HG03280 (cell line): ENCODE measurements around the gene STXBP5.
"Not testable (repeated sequence)": the region's sequence is repeated elsewhere in the genome, so short reads cannot be mapped to it uniquely, and the experiment has no call there.

Source experiments
- ATAC-seq: cut with Tn5 transposase; IDR thresholded peaks from one replicate; pipeline ENCODE4 v1.9.1; 2021; ENCODE audit warnings: mild to moderate bottlenecking, moderate library complexity; ENCODE audit not compliant: unreplicated experiment

STXBP5 gene

GRCh38 chr6:147234685-147235084 lies 30.5 kb downstream of the STXBP5 start:
- ATAC-seq: no peak

DNA sequence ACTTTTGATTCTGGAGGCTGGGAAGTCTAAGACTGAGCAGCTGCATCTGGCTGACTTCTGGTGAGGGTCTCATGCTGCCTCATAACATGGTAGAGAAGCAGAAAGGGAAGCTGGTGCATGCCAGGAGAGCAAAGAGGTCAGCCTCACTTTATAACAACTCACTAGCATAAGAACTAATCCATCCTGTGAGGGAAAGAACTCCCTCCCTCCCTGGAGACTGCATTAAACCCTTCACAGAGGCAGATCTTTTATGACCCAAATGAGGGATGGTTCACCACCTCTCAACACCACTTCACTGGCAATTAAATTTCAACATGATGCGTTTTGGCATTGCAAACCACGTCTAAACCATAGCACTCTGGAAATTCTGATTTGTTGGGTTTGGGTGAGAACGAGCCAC lies 33.9 kb downstream of the STXBP5 start:
- ATAC-seq: no peak

DNA sequence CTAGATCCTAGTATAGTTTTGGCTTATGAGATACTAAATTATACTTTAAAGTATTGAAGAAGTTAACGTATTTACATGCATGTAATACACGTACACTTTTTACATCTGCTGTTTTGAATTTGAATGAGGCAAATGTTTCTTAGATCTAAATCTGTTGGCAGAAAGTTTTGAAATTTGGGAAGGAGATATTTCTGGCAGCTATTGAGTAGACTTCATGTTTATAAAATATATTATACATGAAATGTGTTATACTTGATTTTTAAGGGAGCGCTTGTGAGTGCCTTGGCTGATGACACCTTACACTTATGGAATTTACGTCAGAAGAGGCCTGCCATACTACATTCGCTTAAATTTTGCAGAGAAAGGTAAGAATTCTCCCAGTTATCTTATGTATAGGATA lies 34.7 kb downstream of the STXBP5 start:
- no peak for ATAC-seq

GRCh38 chr6:147244832-147245231 lies 40.6 kb downstream of the STXBP5 start:
- no peak for ATAC-seq

GRCh38 chr6:147245693-147246092 lies 41.5 kb downstream of the STXBP5 start:
- ATAC-seq: no peak

- no peak for ATAC-seq
Measured at GRCh38 chr6:147246853-147247635, 42.8 kb downstream of the STXBP5 start.

- no peak for ATAC-seq
Measured at GRCh38 chr6:147248859-147249258, 44.6 kb downstream of the STXBP5 start.

GRCh38 chr6:147251072-147251471 lies 46.9 kb downstream of the STXBP5 start:
- no peak for ATAC-seq

GRCh38 chr6:147254929-147255473 lies 50.8 kb downstream of the STXBP5 start:
- ATAC-seq: not testable (repeated sequence)

DNA sequence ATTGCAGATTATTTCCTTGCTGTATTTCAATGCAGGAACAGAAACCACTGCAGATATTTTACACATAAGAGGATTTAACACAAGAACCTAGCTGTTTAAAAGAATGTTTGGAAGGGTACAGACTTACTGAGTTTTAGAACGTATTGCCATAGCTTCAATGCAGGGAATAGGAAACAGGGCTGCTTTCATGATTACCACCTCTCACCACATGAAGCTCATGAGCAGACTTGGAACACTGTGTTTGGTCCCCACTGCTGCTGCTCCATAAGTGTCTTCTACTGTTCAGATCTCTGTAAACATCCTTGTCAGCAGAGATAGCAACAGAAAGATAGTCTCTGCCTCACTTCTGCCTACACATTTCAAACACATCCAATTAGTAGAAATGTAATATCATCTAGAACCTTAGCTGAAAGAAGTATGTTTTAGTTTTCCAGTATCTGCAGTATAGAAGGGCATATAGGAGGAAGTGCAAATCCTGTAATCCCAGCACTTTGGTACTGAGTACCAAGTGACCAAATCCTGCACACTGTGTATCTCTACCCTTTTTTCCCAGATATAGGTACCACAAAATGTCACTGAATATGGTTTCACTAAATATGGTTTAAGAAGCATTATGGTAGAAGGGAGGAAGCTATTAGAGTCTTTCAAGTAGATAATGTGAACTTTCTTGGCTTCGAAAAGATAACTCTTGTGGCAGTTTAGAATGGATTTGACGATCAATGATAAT lies 51.9 kb downstream of the STXBP5 start:
- ATAC-seq: no peak

GRCh38 chr6:147257760-147258159 lies 53.5 kb downstream of the STXBP5 start:
- ATAC-seq: no peak

- ATAC-seq: no peak
Measured at GRCh38 chr6:147260091-147260490, 55.9 kb downstream of the STXBP5 start.

- ATAC-seq: no peak
Measured at GRCh38 chr6:147262946-147263345, 58.7 kb downstream of the STXBP5 start.

GRCh38 chr6:147266821-147267220 lies 62.6 kb downstream of the STXBP5 start:
- no peak for ATAC-seq

GRCh38 chr6:147267658-147268057 lies 63.4 kb downstream of the STXBP5 start:
- ATAC-seq: no peak

DNA sequence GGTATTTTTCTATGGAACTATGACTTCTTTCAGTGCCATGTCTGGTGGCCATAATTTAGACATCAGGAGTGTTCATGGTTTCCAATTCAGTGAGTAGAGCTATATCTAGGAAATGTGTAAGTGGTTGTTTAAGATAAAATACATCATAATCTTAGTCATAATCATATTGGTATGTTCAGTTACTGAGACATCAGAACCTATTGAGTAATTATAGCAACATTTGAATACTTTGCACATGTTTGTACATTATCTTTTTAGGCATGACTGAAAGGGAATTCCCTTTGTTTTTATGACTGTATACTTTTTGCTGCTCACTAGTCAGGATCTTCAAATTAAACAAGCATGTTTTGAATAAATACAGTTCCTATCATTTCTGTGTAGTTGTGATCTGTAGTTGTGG lies 64.0 kb downstream of the STXBP5 start:
- ATAC-seq: no peak

DNA sequence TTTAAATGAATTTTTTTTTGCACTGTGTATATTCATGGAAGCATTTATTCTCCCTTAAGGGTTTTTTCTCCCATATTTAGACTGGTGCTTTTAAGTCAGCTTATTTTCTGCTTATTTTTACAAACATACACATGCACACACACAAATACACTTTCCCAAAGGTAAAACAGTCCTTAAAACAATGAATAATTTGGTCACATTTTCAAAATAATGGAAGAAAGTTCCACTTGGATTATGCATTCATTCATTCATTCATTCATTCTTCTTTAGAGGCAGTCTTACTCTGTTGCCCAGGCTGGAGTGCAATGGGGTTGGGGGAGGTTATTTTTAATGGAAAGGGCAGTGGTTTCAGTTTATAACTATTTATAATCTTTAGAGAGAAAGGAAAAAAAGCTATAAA lies 69.8 kb downstream of the STXBP5 start:
- ATAC-seq: no peak

DNA sequence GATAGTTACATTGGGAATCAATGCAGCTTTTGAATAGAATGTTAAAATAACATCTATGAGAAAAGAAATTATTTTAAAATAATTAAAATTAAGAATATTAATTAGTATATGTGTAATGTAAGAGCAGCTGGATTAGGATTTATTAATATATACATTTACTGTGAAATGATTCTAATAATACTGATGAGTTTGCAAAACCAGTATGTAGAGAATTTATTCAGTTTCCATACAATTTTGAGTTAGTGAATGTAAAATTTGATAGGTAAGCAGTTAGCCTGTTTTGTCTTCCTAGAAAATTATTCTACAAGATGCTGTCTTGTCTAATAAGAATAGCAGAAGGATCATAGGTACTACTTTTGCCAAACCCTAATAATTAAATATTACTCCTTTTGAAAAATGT lies 70.6 kb downstream of the STXBP5 start:
- no peak for ATAC-seq

GRCh38 chr6:147278891-147279290 lies 74.7 kb downstream of the STXBP5 start:
- no peak for ATAC-seq

DNA sequence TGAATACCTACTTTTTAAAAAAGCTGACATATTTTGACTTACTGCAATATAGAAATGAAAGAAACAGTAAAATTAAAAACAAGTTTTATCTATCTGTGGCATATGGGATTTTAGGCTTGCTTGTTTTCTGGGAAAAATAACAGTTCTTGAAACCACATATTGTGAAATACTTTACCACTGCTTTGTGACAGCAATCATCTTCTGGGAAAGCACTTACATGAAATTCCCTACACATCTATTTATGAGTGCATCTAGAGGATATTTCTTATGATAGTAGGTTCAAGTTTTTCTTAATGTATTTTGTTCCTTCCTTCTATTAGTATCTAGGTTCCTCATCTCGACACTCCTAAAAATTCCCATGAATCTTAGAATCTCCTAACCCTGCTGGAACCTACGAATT lies 75.2 kb downstream of the STXBP5 start:
- ATAC-seq: no peak

- no peak for ATAC-seq
Measured at GRCh38 chr6:147281895-147282565, 77.8 kb downstream of the STXBP5 start.

- no peak for ATAC-seq
Measured at GRCh38 chr6:147282566-147282959, 78.3 kb downstream of the STXBP5 start.
